HepG2 (cell line): ENCODE data around the gene MTX3. TPM values are rescaled to one million over a fixed set of nuclear protein-coding genes. Genes with fewer than 3 reads are reported as not detected.

Experiments used
- CHD4 ChIP-seq: fragments of 200-600 bp; sonication (generic); IDR thresholded peaks from 2 replicates; pipeline ENCODE4 v1.7.0; 2017; ENCODE audit warnings: mild to moderate bottlenecking, low read length, borderline replicate concordance
- EP300 ChIP-seq, 3 experiments: sonication (generic) in 1 of 3; formaldehyde crosslinking in 1 of 3; IDR thresholded peaks; 2 replicates each; pipeline versions ENCODE4 v1.5.1 to v1.6.1; 2011 to 2020; ENCODE audit warnings: low read depth in 2 of 3, low read length in 2 of 3, borderline replicate concordance in 1 of 3, improper control_type of control experiment in 1 of 3, mild to moderate bottlenecking in 1 of 3, missing genetic modification reagents in 1 of 3, moderate library complexity in 1 of 3
- ERF ChIP-seq: IDR thresholded peaks from 2 replicates; pipeline ENCODE4 v1.6.1; 2018; ENCODE audit warnings: missing biosample characterization, missing genetic modification reagents
- HNRNPLL ChIP-seq: fragments of 200-400 bp; formaldehyde crosslinking; IDR thresholded peaks from 2 replicates; pipeline ENCODE4 v1.6.1; 2017; ENCODE audit warnings: mild to moderate bottlenecking, low read depth, low read length; ENCODE audit not compliant: poor library complexity, severe bottlenecking
- KDM2A ChIP-seq: sonication (generic); formaldehyde crosslinking; IDR thresholded peaks from 2 replicates; pipeline ENCODE4 v1.4.0; 2020; ENCODE audit warnings: low read depth, missing genetic modification reagents, borderline replicate concordance
- MBNL3 ChIP-seq: fragments of 250-450 bp; sonication (Bioruptor Pico); conservative IDR thresholded peaks from 2 replicates; pipeline ENCODE4 v1.8.0; 2022; ENCODE audit warnings: mild to moderate bottlenecking, inconsistent platforms
- MIER2 ChIP-seq: IDR thresholded peaks from 2 replicates; pipeline ENCODE4 v1.6.1; 2016; ENCODE audit warnings: missing biosample characterization, missing genetic modification reagents
- PHF20 ChIP-seq: sonication (generic); formaldehyde crosslinking; IDR thresholded peaks from 2 replicates; pipeline ENCODE4 v1.5.0; 2020; ENCODE audit warnings: mild to moderate bottlenecking, missing genetic modification reagents
- PTBP1 ChIP-seq: fragments of 200-400 bp; formaldehyde crosslinking; IDR thresholded peaks from 2 replicates; pipeline ENCODE4 v1.6.1; 2018; ENCODE audit warnings: low read length, low read depth; ENCODE audit not compliant: poor library complexity, severe bottlenecking
- RFXAP ChIP-seq: sonication (generic); formaldehyde crosslinking; IDR thresholded peaks from 2 replicates; pipeline ENCODE4 v1.4.0; 2020; ENCODE audit warnings: missing genetic modification reagents, borderline replicate concordance
- SCMH1 ChIP-seq: sonication (generic); formaldehyde crosslinking; IDR thresholded peaks from 2 replicates; pipeline ENCODE4 v1.9.0; 2021; ENCODE audit warnings: missing genetic modification reagents, mild to moderate bottlenecking, borderline replicate concordance
- SOX13 ChIP-seq, 3 experiments: fragments of 450-650 bp in 1 of 3; sonication (generic) in 1 of 3; formaldehyde crosslinking in 1 of 3; IDR thresholded peaks in 2 of 3; conservative IDR thresholded peaks in 1 of 3; 2 replicates each; pipeline versions ENCODE4 v1.5.0 to v1.6.1; 2016 to 2020; ENCODE audit warnings: antibody characterized with exemption in 1 of 3, mild to moderate bottlenecking in 1 of 3, missing compliant biosample characterization in 1 of 3, missing genetic modification reagents in 1 of 3, moderate library complexity in 1 of 3
- ZBTB14 ChIP-seq: sonication (generic); formaldehyde crosslinking; IDR thresholded peaks from 2 replicates; pipeline ENCODE4 v1.4.0; 2020; ENCODE audit warnings: missing genetic modification reagents
- ZEB1 ChIP-seq: IDR thresholded peaks from 2 replicates; pipeline ENCODE4 v1.6.1; 2012; ENCODE audit warnings: mild to moderate bottlenecking, low read depth, inconsistent platforms; ENCODE audit not compliant: insufficient replicate concordance
- ZMYM2 ChIP-seq: sonication (generic); formaldehyde crosslinking; IDR thresholded peaks from 2 replicates; pipeline ENCODE4 v1.8.0; 2022; ENCODE audit warnings: mild to moderate bottlenecking, missing genetic modification reagents
- ZNF232 ChIP-seq: sonication (generic); formaldehyde crosslinking; IDR thresholded peaks from 2 replicates; pipeline ENCODE4 v1.4.0; 2020; ENCODE audit warnings: missing genetic modification reagents, borderline replicate concordance
- ZNF292 ChIP-seq: sonication (generic); formaldehyde crosslinking; IDR thresholded peaks from 2 replicates; pipeline ENCODE4 v1.8.1; 2022; ENCODE audit warnings: mild to moderate bottlenecking, low read depth, missing genetic modification reagents, borderline replicate concordance
- ZNF513 ChIP-seq: sonication (generic); formaldehyde crosslinking; conservative IDR thresholded peaks from 2 replicates; pipeline ENCODE4 v1.5.0; 2020; ENCODE audit warnings: missing genetic modification reagents
- ZNF558 ChIP-seq: sonication (generic); formaldehyde crosslinking; IDR thresholded peaks from 2 replicates; pipeline ENCODE4 v1.9.0; 2022; ENCODE audit warnings: mild to moderate bottlenecking, missing genetic modification reagents, borderline replicate concordance
- ZNF644 ChIP-seq: IDR thresholded peaks from 2 replicates; pipeline ENCODE4 v1.6.1; 2016; ENCODE audit warnings: low read depth
- ZNF75D ChIP-seq: sonication (generic); formaldehyde crosslinking; IDR thresholded peaks from 2 replicates; pipeline ENCODE4 v1.8.1; 2023; ENCODE audit warnings: missing genetic modification reagents, mild to moderate bottlenecking, borderline replicate concordance
- ZNF766 ChIP-seq: sonication (generic); formaldehyde crosslinking; IDR thresholded peaks from 2 replicates; pipeline ENCODE4 v1.5.0; 2020; ENCODE audit warnings: missing genetic modification reagents, borderline replicate concordance
- ZNF816 ChIP-seq: sonication (generic); formaldehyde crosslinking; IDR thresholded peaks from 2 replicates; pipeline ENCODE4 v1.8.0; 2022; ENCODE audit warnings: missing genetic modification reagents, mild to moderate bottlenecking, borderline replicate concordance
- polyA plus RNA-seq, 8 experiments: library from polyadenylated mRNA; depleted of rRNA in 3 of 8; stranded (reverse) in 7 of 8; unstranded in 1 of 8; fragments of >200 nt; fragmentation: Illumina TruSeq in 4 of 8; extraction: Trizol in 4 of 8; gene quantifications; 2 replicates each; pipeline versions ENCODE4 v1.2.1 to v1.2.3, GENCODE V29; 2011 to 2016; ENCODE audit warnings: low read depth in 4 of 8, missing spikeins in 1 of 8, mixed read lengths in 1 of 8; ENCODE audit not compliant: insufficient read depth in 1 of 8
- total RNA-seq, 5 experiments: library from RNA; depleted of rRNA; stranded (reverse); fragments of >200 nt; fragmentation: Illumina TruSeq; extraction: Trizol; gene quantifications; 2 replicates each; pipeline ENCODE4 v1.2.3, GENCODE V29; 2016; ENCODE audit warnings: low read depth in 1 of 5

The MTX3 gene
- total and polyA plus RNA-seq, 2 of the 13 experiments (the other 11 are each of a cell fraction or from before 2014, with no cell fraction given): 9.9 to 16.7 TPM

- TF ChIP-seq ZNF513 (CRISPR knock-in tag) (no peak), ZNF75D (CRISPR knock-in tag) (no peak), ZNF232 (no peak), CHD4 (no peak), SOX13 (IDR thresholded peaks at IDR 0.05) (no peak), SOX13 (CRISPR knock-in tag; conservative IDR thresholded peaks at IDR 0.05 in 1 of 2, IDR thresholded peaks at IDR 0.05 in 1 of 2) (no peak; a peak in 2 of 4 replicates), EP300 (IDR thresholded peaks at IDR 0.05; ENCODE audit: low read depth in 2 of 2, low read length in 2 of 2) (0 out of 4 replicates have a peak, but pooled peaks of 1 of the 2 experiments have one; percentile 32), EP300 (CRISPR knock-in tag; IDR thresholded peaks at IDR 0.05; ENCODE audit: borderline replicate concordance) (no peak), MBNL3 (CRISPR knock-in tag) (no peak), ZNF816 (CRISPR knock-in tag) (peak; percentile 73; the same call in 1 of the 2 replicates), RFXAP (CRISPR knock-in tag) (no peak), PHF20 (CRISPR knock-in tag) (peak; percentile 98), ZEB1 (peak; percentile 23), ZBTB14 (no peak), ZNF292 (no peak), MIER2 (CRISPR knock-in tag) (peak; percentile 33; the same call in 1 of the 2 replicates), HNRNPLL (peak; percentile 46), KDM2A (CRISPR knock-in tag) (peak; percentile 85), ERF (CRISPR knock-in tag) (peak; percentile 42; the same call in 1 of the 2 replicates), ZNF644 (CRISPR knock-in tag) (peak; percentile 75; the same call in 1 of the 2 replicates), ZNF766 (CRISPR knock-in tag) (no peak; the same call in 1 of the 2 replicates), ZNF558 (no peak), PTBP1 (peak; percentile 15), ZMYM2 (CRISPR knock-in tag) (peak; percentile 50; the same call in 1 of the 2 replicates), SCMH1 (CRISPR knock-in tag) (no peak)
These were observed at the start of gene MTX3 (continued) for GRCh38 chr5:79990598-79991507.
